IMR-90 (cell line): ENCODE measurements around the gene IDH3B. TPM values are rescaled to one million over a fixed set of nuclear protein-coding genes. Genes with fewer than 3 reads are reported as not detected.

Experiments used
- ATAC-seq: fragments of 200-7000 bp; cut with Tn5 transposase; 2 replicates; pipeline ENCODE4 v1.9.1; 2020; ENCODE audit warnings: low read depth, mild to moderate bottlenecking, moderate library complexity
- BruUV-seq: library from RNA; stranded (reverse); fragments of 400-500 nt; replicated peaks from 2 replicates; lab custom pipeline; 2021; lab: Mats Ljungman, UMichigan
- CTCF ChIA-PET: fragments of 300-600 bp; formaldehyde crosslinking; extraction: SDS; loops from one replicate; lab custom pipeline; 2021; ENCODE audit warnings: antibody characterized with exemption; lab: Yijun Ruan, JAX
- POLR2A ChIA-PET: fragments of 300-600 bp; sonication (Branson Sonifier 250); formaldehyde crosslinking; loops from one replicate; lab custom pipeline; 2022; ENCODE audit warnings: antibody characterized with exemption; ENCODE audit not compliant: unreplicated experiment; lab: Charles Lee
- DNase-seq: peaks from one replicate; pipeline ENCODE4 v3.0.0; 2013
- H2AFZ ChIP-seq: replicated peaks from 2 replicates; pipeline ENCODE3; 2013; ENCODE audit warnings: low read length, mild to moderate bottlenecking; ENCODE audit not compliant: poor library complexity
- H2AK5ac ChIP-seq: 2 replicates; pipeline ENCODE4 v1.6.1; 2013; ENCODE audit warnings: low read depth, low read length, inconsistent platforms
- H2AK9ac ChIP-seq: replicated peaks from 2 replicates; pipeline ENCODE3; 2013; ENCODE audit warnings: mild to moderate bottlenecking, low read depth, low read length, moderate library complexity; ENCODE audit not compliant: poor library complexity
- H2BK120ac ChIP-seq: 2 replicates; pipeline ENCODE4 v1.6.1; 2013; ENCODE audit warnings: low read depth, low read length, inconsistent platforms
- H2BK15ac ChIP-seq: 3 replicates; pipeline ENCODE4 v1.6.1; 2013; ENCODE audit warnings: low read depth, low read length, inconsistent platforms
- H2BK20ac ChIP-seq: 2 replicates; pipeline ENCODE4 v1.6.1; 2013; ENCODE audit warnings: low read depth, mild to moderate bottlenecking, inconsistent platforms, low read length, moderate library complexity
- H2BK5ac ChIP-seq: 2 replicates; pipeline ENCODE4 v1.6.1; 2013; ENCODE audit warnings: mild to moderate bottlenecking, low read depth, low read length, inconsistent platforms; ENCODE audit not compliant: poor library complexity, severe bottlenecking
- H3K14ac ChIP-seq: replicated peaks from 2 replicates; pipeline ENCODE4 v1.6.1; 2013; ENCODE audit warnings: low read depth, low read length, inconsistent platforms
- H3K18ac ChIP-seq: 2 replicates; pipeline ENCODE4 v1.6.1; 2013; ENCODE audit warnings: low read depth, low read length, control low read depth
- H3K23ac ChIP-seq: 2 replicates; pipeline ENCODE4 v1.6.1; 2013; ENCODE audit warnings: low read depth, low read length, inconsistent platforms
- H3K27ac ChIP-seq: 2 replicates; pipeline ENCODE4 v1.5.1; 2013; ENCODE audit warnings: mild to moderate bottlenecking, control low read depth, low read length; ENCODE audit not compliant: insufficient read depth
- H3K27me3 ChIP-seq: 2 replicates; pipeline ENCODE4 v1.6.1; 2013; ENCODE audit warnings: low read length; ENCODE audit not compliant: control insufficient read depth, insufficient read depth
- H3K36me3 ChIP-seq: 2 replicates; pipeline ENCODE4 v1.6.1; 2013; ENCODE audit warnings: low read length, mixed read lengths; ENCODE audit not compliant: control insufficient read depth, insufficient read depth
- H3K4ac ChIP-seq: 2 replicates; pipeline ENCODE4 v1.6.1; 2013; ENCODE audit warnings: low read depth, low read length, inconsistent platforms
- H3K4me1 ChIP-seq: 2 replicates; pipeline ENCODE4 v1.6.1; 2013; ENCODE audit warnings: low read length, mixed read lengths; ENCODE audit not compliant: control insufficient read depth, insufficient read depth
- H3K4me2 ChIP-seq: 2 replicates; pipeline ENCODE4 v1.6.1; 2013; ENCODE audit warnings: low read depth, mild to moderate bottlenecking, control low read depth, low read length, moderate library complexity
- H3K4me3 ChIP-seq: 2 replicates; pipeline ENCODE4 v1.5.1; 2013; ENCODE audit warnings: low read depth, mild to moderate bottlenecking, control low read depth, low read length, moderate library complexity; ENCODE audit not compliant: insufficient read depth
- H3K56ac ChIP-seq: 2 replicates; pipeline ENCODE4 v1.6.1; 2013; ENCODE audit warnings: low read length, inconsistent platforms; ENCODE audit not compliant: insufficient read depth; ENCODE audit errors: extremely low read depth
- H3K79me1 ChIP-seq, 2 experiments: 2 replicates each; pipeline ENCODE4 v1.6.1; 2013; ENCODE audit warnings: low read length in 2 of 2, inconsistent platforms in 1 of 2, low read depth in 1 of 2
- H3K9ac ChIP-seq: 2 replicates; pipeline ENCODE4 v1.6.1; 2013; ENCODE audit warnings: low read depth, low read length, control low read depth
- H3K9me1 ChIP-seq: 2 replicates; pipeline ENCODE4 v1.6.1; 2013; ENCODE audit warnings: low read length, inconsistent platforms; ENCODE audit not compliant: insufficient read depth
- H3K9me3 ChIP-seq: 2 replicates; pipeline ENCODE4 v1.6.1; 2013; ENCODE audit warnings: low read length; ENCODE audit not compliant: control insufficient read depth, insufficient read depth
- H4K20me1 ChIP-seq: 2 replicates; pipeline ENCODE4 v1.6.1; 2013; ENCODE audit warnings: low read length, inconsistent platforms; ENCODE audit not compliant: insufficient read depth
- H4K5ac ChIP-seq: 2 replicates; pipeline ENCODE4 v1.6.1; 2013; ENCODE audit warnings: mild to moderate bottlenecking, low read depth, low read length, control low read depth
- H4K8ac ChIP-seq, 2 experiments: 2 replicates each; pipeline ENCODE4 v1.6.1; 2013; ENCODE audit warnings: low read depth in 2 of 2, low read length in 2 of 2, control low read depth in 1 of 2, inconsistent platforms in 1 of 2
- H4K91ac ChIP-seq: 2 replicates; pipeline ENCODE4 v1.6.1; 2013; ENCODE audit warnings: low read depth, low read length, inconsistent platforms; ENCODE audit not compliant: insufficient read depth
- BHLHE40 ChIP-seq: fragments of 150-350 bp; IDR thresholded peaks from 2 replicates; pipeline ENCODE4 v1.6.1; 2016; ENCODE audit warnings: mild to moderate bottlenecking, low read depth, low read length
- CEBPB ChIP-seq: IDR thresholded peaks from 2 replicates; pipeline ENCODE4 v1.6.1; 2012; ENCODE audit warnings: low read depth, low read length, improper control_type of control experiment
- RFX5 ChIP-seq: IDR thresholded peaks from 2 replicates; pipeline ENCODE4 v1.8.0; 2012; ENCODE audit warnings: low read depth, mild to moderate bottlenecking, low read length, moderate library complexity
- SMC3 ChIP-seq: fragments of 150-350 bp; IDR thresholded peaks from 2 replicates; pipeline ENCODE4 v1.6.1; 2016; ENCODE audit warnings: low read depth, mild to moderate bottlenecking, antibody characterized with exemption, low read length, moderate library complexity
- WGBS, 2 experiments: methylation state at CpG; one replicate each; pipeline versions ENCODE4 v1.1.5 to v1.1.7; 2013; ENCODE audit warnings: missing lambda C conversion rate in 2 of 2; ENCODE audit not compliant: insufficient read length in 1 of 2; ENCODE audit errors: extremely low coverage in 2 of 2; 5-methylcytosine and 5-hydroxymethylcytosine counted together
- dilution Hi-C: fragments of 300-500 bp; cut with HindIII; formaldehyde crosslinking; loops from one replicate; pipeline ENCODE4 v1.14.3; 2018; ENCODE audit warnings: low sequenced_read_pairs; ENCODE audit not compliant: unreplicated experiment
- in situ Hi-C: fragments of 300-500 bp; cut with MboI; formaldehyde crosslinking; loops from 3 replicates; pipeline ENCODE4 v1.14.3; 2019; ENCODE audit warnings: low sequenced_read_pairs, inconsistent platforms, mixed read lengths
- intact Hi-C: fragments of 100-400 bp; cut with micrococcal nuclease; formaldehyde crosslinking; loops from 2 replicates; pipeline ENCODE4 v1.10.0; 2022
- polyA plus RNA-seq, 3 experiments: library from polyadenylated mRNA; depleted of rRNA; stranded (reverse); fragments of >200 nt; gene quantifications; 2 replicates each; pipeline ENCODE4 v1.2.3, GENCODE V29; 2012; ENCODE audit warnings: low replicate concordance in 1 of 3
- total RNA-seq: library from RNA; depleted of rRNA; stranded (reverse); fragments of >200 nt; gene quantifications from 2 replicates; pipeline ENCODE4 v1.2.3, GENCODE V29; 2012
- TF ChIP-seq, protein P1 (sequence below): conservative IDR thresholded peaks from 2 replicates; pipeline ENCODE4 v1.5.1; 2012; ENCODE audit warnings: mild to moderate bottlenecking, low read depth, low read length, improper control_type of control experiment

IDH3B gene
- total and polyA plus RNA-seq, 2 of the 4 experiments (the other 2 are of a cell fraction) = 151 to 160 TPM

DNA sequence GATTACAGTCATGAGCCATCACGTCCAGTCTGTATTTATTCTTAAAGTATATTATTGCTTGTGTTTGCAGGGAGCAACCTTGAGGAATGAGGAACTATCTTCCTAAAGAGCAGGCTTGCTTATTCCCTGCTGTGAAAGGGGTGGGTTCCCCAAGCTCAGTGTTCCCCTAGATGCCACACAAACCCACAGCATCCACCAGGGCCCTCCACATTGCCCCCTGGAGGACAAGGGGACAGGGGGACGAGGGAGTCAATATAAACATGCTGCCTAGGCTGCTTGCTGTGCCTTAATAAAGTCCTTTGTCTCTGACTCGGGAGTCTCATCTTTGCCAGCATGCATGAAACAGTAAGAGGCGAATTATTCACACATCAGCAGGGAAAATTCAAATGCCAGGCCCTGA lies 8.0 kb upstream of the IDH3B start:
- H4K5ac ChIP-seq = no peak overlapping the region
- no peak overlapping the region for H2BK120ac ChIP-seq
- peaks cover 21% of the 10 kb centered on the region for H3K27me3 ChIP-seq
- in situ Hi-C loops = no loop called here
- no peak overlapping the region for H3K4ac ChIP-seq
- TF ChIP-seq SMC3 = no peak
- no peak for TF ChIP-seq CEBPB
- no peak for TF ChIP-seq RFX5
- TF ChIP-seq BHLHE40 = no peak
- TF ChIP-seq, protein P1, sequence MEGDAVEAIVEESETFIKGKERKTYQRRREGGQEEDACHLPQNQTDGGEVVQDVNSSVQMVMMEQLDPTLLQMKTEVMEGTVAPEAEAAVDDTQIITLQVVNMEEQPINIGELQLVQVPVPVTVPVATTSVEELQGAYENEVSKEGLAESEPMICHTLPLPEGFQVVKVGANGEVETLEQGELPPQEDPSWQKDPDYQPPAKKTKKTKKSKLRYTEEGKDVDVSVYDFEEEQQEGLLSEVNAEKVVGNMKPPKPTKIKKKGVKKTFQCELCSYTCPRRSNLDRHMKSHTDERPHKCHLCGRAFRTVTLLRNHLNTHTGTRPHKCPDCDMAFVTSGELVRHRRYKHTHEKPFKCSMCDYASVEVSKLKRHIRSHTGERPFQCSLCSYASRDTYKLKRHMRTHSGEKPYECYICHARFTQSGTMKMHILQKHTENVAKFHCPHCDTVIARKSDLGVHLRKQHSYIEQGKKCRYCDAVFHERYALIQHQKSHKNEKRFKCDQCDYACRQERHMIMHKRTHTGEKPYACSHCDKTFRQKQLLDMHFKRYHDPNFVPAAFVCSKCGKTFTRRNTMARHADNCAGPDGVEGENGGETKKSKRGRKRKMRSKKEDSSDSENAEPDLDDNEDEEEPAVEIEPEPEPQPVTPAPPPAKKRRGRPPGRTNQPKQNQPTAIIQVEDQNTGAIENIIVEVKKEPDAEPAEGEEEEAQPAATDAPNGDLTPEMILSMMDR = 0 out of 2 replicates have a peak, but pooled peaks have one; percentile 12
- H2BK5ac ChIP-seq = no peak overlapping the region
- WGBS, 2 experiments = 0% methylated on average over 1 of the region's 4 CpGs; no CpG with 5 or more reads in 1 of the 2 experiments
- BruUV-seq = no TSS peak
- no peak overlapping the region for H2AK5ac ChIP-seq
- no peaks in the 10 kb centered on the region for H3K9me3 ChIP-seq
- H3K23ac ChIP-seq = no peak overlapping the region; the same call in 1 of the 2 replicates
- no peak overlapping the region for H2BK20ac ChIP-seq
- no peak overlapping the region for H4K8ac ChIP-seq
- no peak overlapping the region for H4K91ac ChIP-seq
- CTCF ChIA-PET = no interaction called here
- dilution Hi-C loops = no loop called here
- intact Hi-C loops = no loop called here
- H3K18ac ChIP-seq = no peak overlapping the region
- H3K14ac ChIP-seq = no peak overlapping the region
- POLR2A ChIA-PET = no interaction called here
- ATAC-seq (no peak), DNase-seq (no peak)
- H2BK15ac ChIP-seq = no peak overlapping the region
- H3K79me1 ChIP-seq = no peaks in the 10 kb centered on the region
- H3K9ac ChIP-seq = no peak overlapping the region
- H4K20me1 ChIP-seq = no peaks in the 10 kb centered on the region
- no peak overlapping the region for H2AK9ac ChIP-seq
- no peaks in the 10 kb centered on the region for H3K4me1 ChIP-seq
- no peak overlapping the region for H3K56ac ChIP-seq
- H3K27ac ChIP-seq = no peak overlapping the region
- no peak overlapping the region for H2AFZ ChIP-seq
- H3K4me2 ChIP-seq = no peak overlapping the region
- H3K36me3 ChIP-seq = no peaks in the 10 kb centered on the region
- no peak overlapping the region for H3K4me3 ChIP-seq
- no peaks in the 10 kb centered on the region for H3K9me1 ChIP-seq
